ENCODE measurements around the gene IQCC. TPM values are rescaled to one million over a fixed set of nuclear protein-coding genes. Genes with fewer than 3 reads are reported as not detected.

The IQCC gene
- polyA plus RNA-seq, 3 donors = 0.18 to 0.31 (median 0.28) TPM

- Histone ChIP-seq H3K4me3 (replicated peaks in 1 of 3; ENCODE audit: low read depth in 2 of 3, low read length in 3 of 3) (peak within 1 kb of the TSS; percentile 59 to 79 (median 79)), H3K4me1 (ENCODE audit: control insufficient read depth in 1 of 2, insufficient read depth in 2 of 2, low read length in 2 of 2) (peaks cover 27 to 30% of the 10 kb centered on the region in 2 donors), H2AFZ (ENCODE audit: insufficient read depth, low read depth, low read length, poor library complexity, severe bottlenecking) (peak within 1 kb of the TSS; percentile 91), H3K27ac (ENCODE audit: low read depth in 1 of 2, low read length in 2 of 2) (peak within 1 kb of the TSS in 1 of 2 donors; percentile 59), H3K79me2 (ENCODE audit: insufficient read depth, low read length) (no peaks in the 10 kb centered on the region), H3K27me3 (ENCODE audit: control insufficient read depth in 2 of 2, insufficient read depth in 2 of 2, low read length in 2 of 2) (no peaks in the 10 kb centered on the region), H3K9ac (ENCODE audit: insufficient read depth, low read length, poor library complexity, severe bottlenecking) (peak within 1 kb of the TSS; percentile 60), H3K4me2 (replicated peaks; ENCODE audit: extremely low read depth, low read length, poor library complexity, severe bottlenecking) (peak within 1 kb of the TSS; percentile 68), H3K9me3 (replicated peaks in 1 of 2; ENCODE audit: control insufficient read depth in 1 of 2, insufficient read depth in 1 of 2, low read length in 2 of 2) (no peaks in the 10 kb centered on the region), H3K36me3 (replicated peaks in 1 of 2; ENCODE audit: control insufficient read depth in 1 of 2, insufficient read depth in 2 of 2, low read length in 2 of 2) (peaks cover 20 to 31% of the 10 kb centered on the region in 2 donors), H4K20me1 (ENCODE audit: insufficient read depth, low read length) (no peaks in the 10 kb centered on the region)
- Mint-ChIP-seq H3K4me3 (peak within 1 kb of the TSS; percentile 91 to 94), H3K9me3 (no peaks in the 10 kb centered on the region), H3K27me3 (ENCODE audit: low read depth in 3 of 3) (peaks cover 0 to 7% (median 6%) of the 10 kb centered on the region in 3 donors), H3K36me3 (peaks cover 25 to 28% of the 10 kb centered on the region in 2 donors), H3K4me1 (peaks cover 26% of the 10 kb centered on the region), H3K27ac (peak within 1 kb of the TSS; percentile 28 to 87 (median 82))
- intact Hi-C loops (cut with micrococcal nuclease) = no loop called here
- peak in 2 of 3 donors; percentile 27 to 30 for DNase-seq
- 0% methylated on average over 17 of the region's 34 CpGs for WGBS (ENCODE audit: insufficient coverage)
- no peak for TF ChIP-seq CTCF (IDR thresholded peaks at IDR 0.05)
Measured at GRCh38 chr1:32200226-32201010, 5.1 kb upstream of the IQCC start, which contains the start of gene CCDC28B. Gene CCDC28B, plus strand, starts transcription at chr1:32200595. Its CDS starts 1,341 bp downstream, at chr1:32201936.

GRCh38 chr1:32201011-32201855, 4.2 kb upstream of the IQCC start:
- H3K4me3 Mint-ChIP-seq = peak overlapping the region; percentile 91 to 94
- H2AFZ ChIP-seq (ENCODE audit: insufficient read depth, low read depth, low read length, poor library complexity, severe bottlenecking) = peak overlapping the region; percentile 91
- peak overlapping the region; percentile 60 for H3K9ac ChIP-seq (ENCODE audit: insufficient read depth, low read length, poor library complexity, severe bottlenecking)
- peaks cover 12 to 22% of the 10 kb centered on the region in 2 donors for H3K36me3 ChIP-seq (replicated peaks in 1 of 2; ENCODE audit: control insufficient read depth in 1 of 2, insufficient read depth in 2 of 2, low read length in 2 of 2)
- peak in 1 of 3 donors; percentile 58 for DNase-seq
- H3K79me2 ChIP-seq (ENCODE audit: insufficient read depth, low read length) = no peaks in the 10 kb centered on the region
- peak overlapping the region; percentile 68 for H3K4me2 ChIP-seq (replicated peaks; ENCODE audit: extremely low read depth, low read length, poor library complexity, severe bottlenecking)
- H3K4me3 ChIP-seq (replicated peaks in 1 of 3; ENCODE audit: low read depth in 2 of 3, low read length in 3 of 3) = peak overlapping the region; percentile 59 to 79 (median 79)
- H3K36me3 Mint-ChIP-seq = peaks cover 18 to 20% of the 10 kb centered on the region in 2 donors
- no peaks in the 10 kb centered on the region for H3K9me3 ChIP-seq (replicated peaks in 1 of 2; ENCODE audit: control insufficient read depth in 1 of 2, insufficient read depth in 1 of 2, low read length in 2 of 2)
- H3K4me1 Mint-ChIP-seq = peaks cover 31% of the 10 kb centered on the region
- no peaks in the 10 kb centered on the region for H4K20me1 ChIP-seq (ENCODE audit: insufficient read depth, low read length)
- H3K27ac Mint-ChIP-seq = peak overlapping the region in 4 of 7 donors; percentile 4 to 87 (median 48)
- TF ChIP-seq CTCF (IDR thresholded peaks at IDR 0.05) = no peak
- WGBS (ENCODE audit: insufficient coverage) = under 1% methylated on average over 11 of the region's 26 CpGs
- intact Hi-C loops (cut with micrococcal nuclease) = no loop called here
- peak overlapping the region in 1 of 2 donors; percentile 59 for H3K27ac ChIP-seq (ENCODE audit: low read depth in 1 of 2, low read length in 2 of 2)
- H3K27me3 ChIP-seq (ENCODE audit: control insufficient read depth in 2 of 2, insufficient read depth in 2 of 2, low read length in 2 of 2) = no peaks in the 10 kb centered on the region
- peaks cover 34 to 38% of the 10 kb centered on the region in 2 donors for H3K4me1 ChIP-seq (ENCODE audit: control insufficient read depth in 1 of 2, insufficient read depth in 2 of 2, low read length in 2 of 2)
- no peaks in the 10 kb centered on the region for H3K9me3 Mint-ChIP-seq
- H3K27me3 Mint-ChIP-seq (ENCODE audit: low read depth in 3 of 3) = peaks cover 2 to 7% (median 6%) of the 10 kb centered on the region in 3 donors
